Measurements from ENCODE around the gene SPAG6.

SPAG6 gene

DNA sequence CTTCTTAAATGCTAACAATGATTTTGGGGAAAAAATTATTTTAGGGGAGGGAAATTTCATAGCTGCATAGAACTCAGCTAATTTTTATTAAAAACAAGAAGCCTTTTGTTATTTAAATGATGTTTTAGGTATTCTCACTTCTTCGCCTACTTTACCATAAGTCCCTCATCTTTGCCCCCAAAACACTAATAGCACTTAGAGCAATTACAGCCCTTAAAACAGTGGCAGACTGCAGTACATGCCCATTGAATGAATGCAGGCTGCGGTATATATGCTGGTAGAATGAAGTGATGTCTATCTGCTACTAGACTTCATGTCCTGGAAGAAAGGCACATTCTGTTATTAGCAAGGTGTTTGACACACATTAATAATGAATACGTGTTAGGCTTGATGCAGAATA, 2.9 kb upstream of the SPAG6 start:
- H3K27me3 ChIP-seq (replicated peaks; ENCODE audit: insufficient read depth, low read length), result peaks cover 30% of the 10 kb centered on the region
- no peak overlapping the region for H3K9ac ChIP-seq (ENCODE audit: low read length)
- no peak overlapping the region for H2AFZ ChIP-seq (ENCODE audit: low read length)
- H4K20me1 ChIP-seq (ENCODE audit: insufficient read depth, low read length), result no peaks in the 10 kb centered on the region
- no peak overlapping the region for H3K27ac ChIP-seq (ENCODE audit: low read length)
- peaks cover 27% of the 10 kb centered on the region for H3F3A ChIP-seq (ENCODE audit: insufficient read depth, low read length)
- TF ChIP-seq EZH2phosphoT487 (IDR thresholded peaks at IDR 0.05; ENCODE audit: low read length) (no peak), EZH2 (optimal IDR thresholded peaks at IDR 0.05; ENCODE audit: low read depth, low read length) (no peak)
- TF ChIP-seq, protein P1, sequence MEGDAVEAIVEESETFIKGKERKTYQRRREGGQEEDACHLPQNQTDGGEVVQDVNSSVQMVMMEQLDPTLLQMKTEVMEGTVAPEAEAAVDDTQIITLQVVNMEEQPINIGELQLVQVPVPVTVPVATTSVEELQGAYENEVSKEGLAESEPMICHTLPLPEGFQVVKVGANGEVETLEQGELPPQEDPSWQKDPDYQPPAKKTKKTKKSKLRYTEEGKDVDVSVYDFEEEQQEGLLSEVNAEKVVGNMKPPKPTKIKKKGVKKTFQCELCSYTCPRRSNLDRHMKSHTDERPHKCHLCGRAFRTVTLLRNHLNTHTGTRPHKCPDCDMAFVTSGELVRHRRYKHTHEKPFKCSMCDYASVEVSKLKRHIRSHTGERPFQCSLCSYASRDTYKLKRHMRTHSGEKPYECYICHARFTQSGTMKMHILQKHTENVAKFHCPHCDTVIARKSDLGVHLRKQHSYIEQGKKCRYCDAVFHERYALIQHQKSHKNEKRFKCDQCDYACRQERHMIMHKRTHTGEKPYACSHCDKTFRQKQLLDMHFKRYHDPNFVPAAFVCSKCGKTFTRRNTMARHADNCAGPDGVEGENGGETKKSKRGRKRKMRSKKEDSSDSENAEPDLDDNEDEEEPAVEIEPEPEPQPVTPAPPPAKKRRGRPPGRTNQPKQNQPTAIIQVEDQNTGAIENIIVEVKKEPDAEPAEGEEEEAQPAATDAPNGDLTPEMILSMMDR (IDR thresholded peaks at IDR 0.05; ENCODE audit: low read length), result no peak
- DNase-seq, result no peak
- H3K9me3 ChIP-seq (replicated peaks; ENCODE audit: insufficient read depth, low read length), result no peaks in the 10 kb centered on the region
- peaks cover 34% of the 10 kb centered on the region for H3K4me1 ChIP-seq (ENCODE audit: low read length)
- no peak overlapping the region for H3K4me2 ChIP-seq (ENCODE audit: low read depth, low read length)
- H3K4me3 ChIP-seq (ENCODE audit: low read length), result no peak overlapping the region
- H3K36me3 ChIP-seq (replicated peaks; ENCODE audit: insufficient read depth, low read length), result no peaks in the 10 kb centered on the region
- no peaks in the 10 kb centered on the region for H3K79me2 ChIP-seq (ENCODE audit: low read length)
- H3K9me2 ChIP-seq (replicated peaks; ENCODE audit: insufficient read depth, low read length), result no peaks in the 10 kb centered on the region

DNA sequence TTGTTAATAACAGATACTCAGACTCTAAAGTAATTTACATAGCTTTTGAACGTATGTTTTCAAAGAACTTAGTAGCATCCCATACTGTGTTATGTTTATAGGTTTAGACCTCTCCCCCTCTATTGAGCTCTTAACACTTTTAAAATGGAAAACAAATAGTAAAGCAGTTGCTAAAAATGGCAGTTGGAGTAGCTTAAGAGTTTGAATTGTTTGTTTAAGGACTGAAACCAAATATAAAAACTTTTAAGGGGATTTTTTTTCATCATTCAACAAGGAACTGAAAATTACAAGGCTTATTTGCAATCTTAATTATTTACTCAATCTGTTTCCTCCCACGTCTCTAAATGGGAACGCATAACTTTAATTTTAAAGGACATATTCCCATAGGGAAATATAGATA, 1.6 kb upstream of the SPAG6 start:
- Histone ChIP-seq H3K36me3 (replicated peaks; ENCODE audit: insufficient read depth, low read length) (no peaks in the 10 kb centered on the region), H2AFZ (ENCODE audit: low read length) (peak overlapping the region; percentile 42; the same call in 1 of the 2 replicates), H3K4me1 (ENCODE audit: low read length) (peaks cover 34% of the 10 kb centered on the region), H3K27me3 (replicated peaks; ENCODE audit: insufficient read depth, low read length) (peaks cover 16% of the 10 kb centered on the region), H3K4me3 (ENCODE audit: low read length) (peak overlapping the region; percentile 52), H3K4me2 (ENCODE audit: low read depth, low read length) (peak overlapping the region; percentile 98), H3F3A (ENCODE audit: insufficient read depth, low read length) (peaks cover 27% of the 10 kb centered on the region), H3K79me2 (ENCODE audit: low read length) (no peaks in the 10 kb centered on the region), H3K9ac (ENCODE audit: low read length) (peak overlapping the region; percentile 13; the same call in 1 of the 2 replicates), H3K27ac (ENCODE audit: low read length) (peak overlapping the region; percentile 63), H3K9me3 (replicated peaks; ENCODE audit: insufficient read depth, low read length) (no peaks in the 10 kb centered on the region), H3K9me2 (replicated peaks; ENCODE audit: insufficient read depth, low read length) (no peaks in the 10 kb centered on the region), H4K20me1 (ENCODE audit: insufficient read depth, low read length) (no peaks in the 10 kb centered on the region)
- peak; percentile 64 for DNase-seq
- TF ChIP-seq, protein P1 (IDR thresholded peaks at IDR 0.05; ENCODE audit: low read length), result no peak
- TF ChIP-seq EZH2 (optimal IDR thresholded peaks at IDR 0.05; ENCODE audit: low read depth, low read length), result no peak
- no peak for TF ChIP-seq EZH2phosphoT487 (IDR thresholded peaks at IDR 0.05; ENCODE audit: low read length)

DNA sequence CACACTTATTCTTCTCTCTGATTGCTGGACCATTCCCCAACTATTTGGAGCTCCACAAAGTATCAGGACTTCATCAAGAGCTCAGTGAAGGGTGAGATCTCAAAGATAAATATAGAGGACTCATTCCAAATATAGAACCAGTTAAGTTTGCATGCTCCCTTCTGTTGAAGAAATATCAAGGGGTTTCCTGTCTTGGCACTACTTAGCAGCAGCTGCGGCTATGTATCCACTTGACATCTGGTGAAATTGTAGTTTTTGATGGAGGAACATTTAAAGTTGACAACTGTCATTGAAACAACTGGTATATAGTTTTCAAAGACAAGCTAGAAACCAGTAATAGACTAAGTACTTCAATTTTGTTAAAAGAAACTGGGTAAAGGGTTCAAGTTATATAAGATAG, 1.0 kb upstream of the SPAG6 start:
- no peaks in the 10 kb centered on the region for H3K9me2 ChIP-seq (replicated peaks; ENCODE audit: insufficient read depth, low read length)
- peak overlapping the region; percentile 63; the same call in 1 of the 2 replicates for H3K27ac ChIP-seq (ENCODE audit: low read length)
- H3K4me3 ChIP-seq (ENCODE audit: low read length), result peak overlapping the region; percentile 52
- peak; percentile 76 for DNase-seq
- no peaks in the 10 kb centered on the region for H4K20me1 ChIP-seq (ENCODE audit: insufficient read depth, low read length)
- H3F3A ChIP-seq (ENCODE audit: insufficient read depth, low read length), result peaks cover 27% of the 10 kb centered on the region
- peak overlapping the region; percentile 42 for H2AFZ ChIP-seq (ENCODE audit: low read length)
- H3K36me3 ChIP-seq (replicated peaks; ENCODE audit: insufficient read depth, low read length), result no peaks in the 10 kb centered on the region
- H3K9me3 ChIP-seq (replicated peaks; ENCODE audit: insufficient read depth, low read length), result no peaks in the 10 kb centered on the region
- H3K4me1 ChIP-seq (ENCODE audit: low read length), result peaks cover 34% of the 10 kb centered on the region
- TF ChIP-seq EZH2phosphoT487 (IDR thresholded peaks at IDR 0.05; ENCODE audit: low read length), result no peak
- no peak for TF ChIP-seq EZH2 (optimal IDR thresholded peaks at IDR 0.05; ENCODE audit: low read depth, low read length)
- TF ChIP-seq, protein P1 (IDR thresholded peaks at IDR 0.05; ENCODE audit: low read length), result no peak
- H3K79me2 ChIP-seq (ENCODE audit: low read length), result no peaks in the 10 kb centered on the region
- H3K27me3 ChIP-seq (replicated peaks; ENCODE audit: insufficient read depth, low read length), result peaks cover 11% of the 10 kb centered on the region
- H3K9ac ChIP-seq (ENCODE audit: low read length), result peak overlapping the region; percentile 11; the same call in 1 of the 2 replicates
- peak overlapping the region; percentile 98 for H3K4me2 ChIP-seq (ENCODE audit: low read depth, low read length)
